ENCODE measurements around the gene GIPC2.
A peak's percentile ranks its signal among the peaks of the same experiment; 100 is the strongest.
"Not testable (repeated sequence)": the region's sequence is repeated elsewhere in the genome, so short reads cannot be mapped to it uniquely, and the experiment has no call there.

The GIPC2 gene

DNA sequence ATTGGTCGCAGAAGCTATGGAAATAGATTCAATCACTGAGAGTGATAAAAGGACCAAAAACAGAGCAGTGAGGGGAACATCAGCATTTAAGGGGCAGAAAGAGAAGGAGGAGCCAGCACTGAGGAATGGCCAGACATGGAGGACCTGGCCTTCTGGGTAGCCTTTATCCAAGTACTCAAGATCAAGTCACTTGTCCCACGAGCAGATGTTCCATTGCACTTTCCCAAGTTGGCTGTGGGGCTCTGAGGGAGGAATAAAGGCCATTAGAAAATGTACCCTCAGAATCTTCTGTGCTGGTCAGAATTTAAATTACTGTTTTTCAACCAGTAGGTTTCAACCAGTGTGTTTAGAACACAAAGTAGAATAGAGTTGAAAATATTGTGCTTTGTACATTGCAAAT, 55.3 kb downstream of the GIPC2 start:
- no peak for DNase-seq

DNA sequence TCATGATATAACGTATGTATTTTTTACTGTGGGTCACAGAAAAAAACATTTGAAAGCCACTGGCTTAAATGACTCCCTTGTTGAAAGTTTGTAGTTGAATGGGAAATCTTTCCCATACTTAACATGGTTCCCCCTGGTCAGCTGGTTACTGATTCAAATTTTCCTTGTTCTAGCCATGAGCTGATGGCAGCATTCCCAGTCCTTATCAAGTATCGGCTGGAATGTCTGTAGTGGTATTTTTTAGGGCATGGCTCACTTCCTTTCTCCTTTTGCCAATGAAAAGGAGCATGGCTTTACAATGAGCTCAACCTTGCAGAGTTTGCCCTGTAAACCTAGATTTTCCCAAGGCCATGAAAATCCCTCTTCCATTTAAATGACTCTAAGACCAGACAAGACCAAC, 55.7 kb downstream of the GIPC2 start:
- DNase-seq: no peak

DNA sequence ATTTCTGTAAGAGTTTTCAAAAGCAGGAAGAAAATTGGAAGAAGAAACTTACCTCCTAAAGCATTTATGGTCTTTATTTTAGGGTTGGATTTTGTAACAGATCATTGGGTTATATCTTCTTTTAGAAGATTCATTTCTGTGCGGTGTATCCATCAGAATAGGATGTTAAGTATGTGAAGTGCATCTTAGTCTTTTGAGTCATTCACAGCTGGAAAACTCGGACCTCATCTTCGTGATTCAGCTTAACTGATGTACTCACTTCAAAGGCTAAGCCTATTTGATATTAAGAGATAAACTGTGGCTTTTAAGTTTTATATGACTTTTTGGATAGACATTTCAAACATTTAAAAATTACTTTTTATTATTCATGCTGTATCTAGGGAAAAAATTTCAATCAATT, 56.3 kb downstream of the GIPC2 start:
- DNase-seq: no peak

DNA sequence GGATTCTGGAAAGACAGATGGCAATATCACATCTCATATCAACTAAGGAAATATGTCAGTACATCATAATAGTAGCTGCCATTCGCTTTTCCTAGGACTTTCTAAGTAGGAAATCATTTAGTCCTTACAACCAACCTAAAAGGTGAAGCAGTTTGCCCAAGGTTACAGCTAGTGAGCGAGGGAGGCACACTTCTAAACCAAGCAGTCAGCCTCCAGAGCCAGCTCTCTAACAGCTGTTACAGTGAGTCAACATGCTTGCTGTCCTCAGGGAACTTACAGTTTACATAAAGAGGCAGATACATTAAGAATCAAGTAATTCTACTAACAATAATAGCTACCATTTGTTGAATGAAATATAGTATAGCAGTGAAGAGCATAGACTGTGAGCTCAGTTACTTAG, 57.1 kb downstream of the GIPC2 start:
- DNase-seq: no peak

DNA sequence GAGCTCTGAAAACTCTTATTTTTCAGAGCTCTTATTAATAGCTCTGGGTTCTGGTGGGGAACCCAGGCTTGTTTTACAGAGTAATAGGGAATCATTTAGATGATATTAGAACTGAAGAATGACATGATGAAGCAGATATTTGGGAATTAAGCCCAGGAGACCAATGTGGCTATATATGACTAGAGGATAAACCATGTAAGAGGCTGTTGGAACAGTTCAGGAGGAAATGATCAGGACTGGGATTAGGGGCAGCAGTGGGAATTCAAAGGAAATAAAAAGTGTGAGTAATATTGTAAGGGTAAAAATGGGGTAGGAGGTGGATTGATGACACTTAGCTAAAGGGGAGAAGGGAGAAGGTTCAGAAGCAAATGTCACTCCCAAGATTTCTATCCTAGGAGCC, 58.6 kb downstream of the GIPC2 start:
- no peak for DNase-seq

DNA sequence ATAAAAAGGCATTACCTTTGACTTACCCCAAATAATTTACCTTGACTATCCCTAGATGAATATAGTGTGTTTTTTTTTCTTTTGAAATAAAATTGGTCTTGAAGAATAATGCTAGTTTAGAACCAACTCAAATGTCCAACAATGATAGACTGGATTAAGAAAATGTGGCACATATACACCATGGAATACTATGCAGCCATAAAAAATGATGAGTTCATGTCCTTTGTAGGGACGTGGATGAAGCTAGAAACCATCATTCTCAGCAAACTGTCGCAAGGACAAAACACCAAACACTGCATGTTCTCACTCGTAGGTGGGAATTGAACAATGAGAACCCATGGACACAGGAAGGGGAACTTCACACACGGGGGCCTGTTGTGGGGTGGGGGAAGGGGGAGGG, 63.9 kb downstream of the GIPC2 start:
- not testable (repeated sequence) for DNase-seq

DNA sequence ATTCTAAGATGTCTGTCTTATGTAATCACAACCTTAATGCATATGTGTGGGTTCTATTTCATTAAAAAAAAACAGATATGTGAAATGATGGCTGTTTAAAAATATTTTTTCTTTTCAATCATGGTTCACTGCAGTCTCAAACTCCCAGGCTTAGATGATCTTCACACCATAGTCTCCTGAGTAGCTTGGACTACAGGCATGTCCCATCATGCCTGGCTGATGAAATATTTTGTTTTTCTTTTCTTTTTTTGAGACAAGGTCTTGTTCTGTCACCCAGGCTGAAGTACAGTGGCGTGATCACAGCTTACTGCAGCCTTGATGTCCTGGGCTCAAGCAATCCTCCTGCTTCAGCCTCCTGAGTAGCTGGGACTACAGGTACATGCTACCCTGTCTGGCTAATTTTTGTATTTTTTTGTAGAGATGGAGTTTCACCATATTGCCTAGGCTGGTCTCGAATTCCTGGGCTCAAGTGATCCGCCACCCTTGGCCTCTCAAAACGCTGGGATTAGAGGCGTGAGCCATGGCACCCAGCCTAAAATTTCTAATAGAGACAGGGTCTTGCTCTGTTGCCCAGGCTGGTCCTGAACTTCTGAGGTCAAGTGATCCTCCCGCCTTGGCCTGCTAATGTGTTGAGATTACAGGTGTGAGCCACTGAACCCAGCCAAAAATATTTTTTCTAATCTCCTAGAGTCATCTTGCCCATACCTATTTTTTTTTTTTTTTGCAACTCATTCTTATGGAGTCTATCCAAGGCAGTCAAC, 67.6 kb downstream of the GIPC2 start:
- no peak for DNase-seq

DNA sequence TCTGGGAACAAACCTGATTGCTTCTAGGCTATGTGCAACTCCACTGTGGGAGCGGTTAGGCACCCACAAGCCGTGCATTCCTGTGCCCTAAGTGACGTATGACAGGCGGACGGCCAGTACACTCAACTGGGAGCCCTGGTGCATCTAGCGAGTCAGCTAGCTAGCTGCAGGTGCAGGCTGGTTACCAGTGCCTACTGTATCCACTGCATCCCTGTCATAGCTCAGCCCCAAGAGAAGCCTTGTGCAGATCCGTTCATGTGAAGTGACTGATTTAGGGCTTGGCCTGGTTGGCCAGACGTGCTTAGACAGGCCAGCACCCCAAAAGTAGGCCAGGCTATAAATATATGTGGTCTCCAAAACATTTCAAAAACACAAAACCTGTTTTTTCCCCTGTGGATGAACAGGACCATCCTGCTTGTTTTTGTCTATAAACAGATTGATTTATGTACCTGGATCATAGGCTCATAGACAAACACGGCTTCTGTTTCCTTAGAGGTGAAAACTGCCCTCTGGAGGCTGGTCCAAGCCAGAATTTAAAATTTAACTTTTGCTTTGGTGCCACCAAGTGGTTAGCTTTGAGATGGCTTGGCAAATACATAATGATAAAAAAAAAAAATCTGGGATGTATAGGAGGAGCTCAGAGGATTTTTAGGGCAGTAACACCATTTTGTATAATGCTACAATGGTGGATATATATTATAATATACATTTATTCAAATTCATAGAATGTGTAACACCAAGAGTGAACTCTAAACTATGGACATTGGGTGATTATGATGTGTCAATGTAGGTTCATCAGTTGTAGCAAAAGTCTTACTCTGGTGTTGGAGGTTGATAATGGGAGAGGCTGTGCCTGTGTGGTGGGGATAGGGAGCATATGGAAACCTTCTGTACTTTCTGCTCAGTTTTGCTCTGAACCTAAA, 68.5 kb downstream of the GIPC2 start:
- DNase-seq: peak; percentile 89

DNA sequence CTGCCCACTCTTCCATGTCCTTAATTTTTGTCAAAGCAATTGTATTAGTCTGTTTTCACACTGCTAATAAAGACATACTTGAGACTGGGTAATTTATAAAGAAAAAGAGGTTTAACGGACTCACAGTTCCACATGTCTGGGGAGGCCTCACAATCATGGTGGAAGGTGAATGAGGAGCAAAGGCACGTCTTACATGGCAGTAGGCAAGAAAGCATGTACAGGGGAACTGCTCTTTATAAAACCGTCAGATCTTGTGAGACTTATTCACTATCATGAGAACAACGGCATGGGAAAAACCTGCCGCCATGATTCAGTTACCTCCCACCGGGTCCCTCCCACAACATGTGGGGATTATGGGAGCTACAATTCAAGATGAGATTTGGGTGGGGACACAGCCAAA, 74.7 kb downstream of the GIPC2 start:
- not testable (repeated sequence) for DNase-seq

DNA sequence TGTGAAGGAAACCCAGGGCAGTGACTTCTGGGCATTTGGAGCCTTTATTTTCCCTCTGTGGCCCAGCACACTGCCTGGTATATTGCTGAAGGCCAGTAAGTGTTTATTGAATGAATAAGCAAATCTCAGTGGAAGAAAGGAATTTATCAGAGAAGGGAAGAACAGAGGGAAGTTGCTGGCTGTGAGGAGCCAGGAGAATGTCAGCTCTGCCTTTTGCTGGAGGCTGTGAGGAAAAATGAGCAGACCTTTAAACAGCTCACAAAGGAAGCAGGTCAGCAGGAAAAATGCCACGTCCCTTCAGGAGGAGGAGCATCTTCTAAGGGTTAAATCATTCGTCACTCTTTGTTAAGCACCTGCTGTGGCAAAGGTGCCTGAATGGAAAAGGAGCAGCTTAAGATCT, 75.9 kb downstream of the GIPC2 start:
- no peak for DNase-seq

DNA sequence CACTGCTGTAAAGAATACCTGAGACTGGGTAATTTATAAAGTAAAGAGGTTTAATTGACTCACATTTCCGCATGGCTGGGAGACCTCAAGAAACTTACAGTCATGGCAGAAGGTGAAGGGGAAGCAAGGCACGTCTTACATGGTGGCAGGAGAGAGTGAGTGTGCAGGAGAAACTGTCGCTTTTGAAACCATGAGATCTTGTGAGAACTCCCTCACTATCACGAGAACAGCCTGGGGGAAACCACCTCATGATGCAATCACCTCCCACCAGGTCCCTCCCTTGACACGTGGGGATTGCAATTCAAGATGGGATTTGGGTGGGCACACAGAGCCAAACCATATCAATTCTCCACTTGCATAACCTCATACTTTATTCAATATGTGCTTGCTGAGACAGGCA, 76.6 kb downstream of the GIPC2 start:
- DNase-seq: no peak

DNA sequence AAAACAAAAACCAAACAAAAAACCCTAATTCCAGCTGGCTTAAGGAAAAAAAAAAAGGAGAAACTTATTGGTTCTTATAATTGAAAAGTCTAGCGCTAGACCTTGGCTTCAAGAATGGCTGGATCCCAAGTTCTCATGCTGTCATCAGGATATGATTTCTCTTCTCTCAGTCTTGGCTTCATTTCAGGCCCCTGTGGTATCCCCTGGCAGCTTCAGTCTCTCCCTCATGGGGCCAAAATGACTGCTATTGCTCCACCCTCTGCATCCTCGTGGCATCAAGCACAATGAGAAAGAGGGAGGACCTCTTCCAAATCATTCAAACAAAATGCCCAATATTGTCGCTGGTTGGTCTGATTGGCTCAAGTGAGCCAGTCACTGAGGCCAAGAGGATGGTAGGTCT, 80.7 kb downstream of the GIPC2 start:
- no peak for DNase-seq

DNA sequence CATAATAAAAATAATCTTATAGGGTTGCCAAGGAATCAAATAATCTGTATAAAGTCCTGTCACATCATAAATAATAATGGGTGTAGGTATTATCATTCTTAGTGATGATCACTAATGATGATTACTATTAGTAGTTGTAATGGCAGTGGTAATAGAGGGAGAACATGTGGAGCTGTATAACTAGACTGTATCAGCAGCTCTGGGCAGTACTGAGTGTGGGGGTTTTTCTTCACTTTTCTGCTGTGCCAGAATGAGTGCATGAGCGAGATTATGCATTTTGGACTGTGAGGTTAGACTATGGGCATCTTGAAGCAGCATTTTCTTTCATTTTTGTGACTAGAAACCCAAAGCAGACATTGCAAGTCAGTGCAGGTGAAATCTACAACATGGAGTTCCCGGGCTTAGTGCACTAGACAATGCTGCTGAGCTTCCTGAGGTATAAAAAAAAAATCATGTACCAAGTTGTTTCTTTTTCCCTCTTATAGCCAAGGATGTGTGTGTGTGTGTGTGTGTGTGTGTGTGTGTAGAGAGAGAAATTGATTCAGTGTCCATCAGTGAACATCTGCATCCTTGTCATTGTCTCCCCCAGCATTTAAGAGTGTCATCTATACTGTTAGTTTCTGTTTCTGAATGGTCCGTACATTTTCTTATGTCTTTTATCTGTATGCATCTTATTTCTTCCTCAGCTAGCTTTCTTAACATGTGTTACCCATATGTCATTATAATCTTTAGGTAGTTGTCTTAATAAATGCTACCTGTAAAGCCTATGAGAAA, 86.6 kb downstream of the GIPC2 start:
- DNase-seq: no peak

DNA sequence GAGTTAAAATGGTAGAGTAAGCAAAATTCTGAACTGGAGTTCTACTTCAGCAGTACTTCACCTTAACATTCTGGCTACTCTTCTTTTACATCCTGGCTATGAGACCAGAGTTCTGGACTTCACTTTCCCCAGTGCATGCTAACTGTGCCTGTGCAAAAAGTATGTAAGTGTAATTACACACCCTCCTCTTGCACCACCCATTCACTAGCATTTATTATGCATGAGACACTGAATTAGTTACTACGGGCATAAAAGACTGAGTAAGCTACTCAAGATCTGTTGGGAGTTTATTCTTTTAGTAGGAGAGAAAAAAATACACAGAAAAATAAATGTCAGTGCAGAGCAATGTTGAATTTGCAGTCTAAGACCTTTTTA, 87.2 kb downstream of the GIPC2 start:
- no peak for DNase-seq

DNA sequence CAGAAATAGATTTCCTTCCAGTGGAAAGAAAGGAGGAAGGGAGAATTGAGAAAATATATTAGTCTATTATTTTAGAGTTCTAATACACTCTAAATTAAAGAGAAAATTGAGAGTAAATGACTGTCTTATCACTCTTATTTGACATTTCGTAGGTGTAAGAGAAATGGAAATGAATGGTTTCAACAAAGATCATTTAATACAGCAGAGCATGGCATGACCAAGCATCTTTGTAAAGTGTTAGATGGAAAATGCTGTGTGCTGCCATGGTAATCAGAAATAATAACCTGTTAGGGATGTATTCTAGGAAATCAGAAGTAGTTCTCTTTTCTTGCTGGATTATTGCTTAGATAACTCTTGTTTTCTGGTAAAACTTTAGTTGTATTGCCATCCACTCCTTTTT, 90.9 kb downstream of the GIPC2 start:
- no peak for DNase-seq

DNA sequence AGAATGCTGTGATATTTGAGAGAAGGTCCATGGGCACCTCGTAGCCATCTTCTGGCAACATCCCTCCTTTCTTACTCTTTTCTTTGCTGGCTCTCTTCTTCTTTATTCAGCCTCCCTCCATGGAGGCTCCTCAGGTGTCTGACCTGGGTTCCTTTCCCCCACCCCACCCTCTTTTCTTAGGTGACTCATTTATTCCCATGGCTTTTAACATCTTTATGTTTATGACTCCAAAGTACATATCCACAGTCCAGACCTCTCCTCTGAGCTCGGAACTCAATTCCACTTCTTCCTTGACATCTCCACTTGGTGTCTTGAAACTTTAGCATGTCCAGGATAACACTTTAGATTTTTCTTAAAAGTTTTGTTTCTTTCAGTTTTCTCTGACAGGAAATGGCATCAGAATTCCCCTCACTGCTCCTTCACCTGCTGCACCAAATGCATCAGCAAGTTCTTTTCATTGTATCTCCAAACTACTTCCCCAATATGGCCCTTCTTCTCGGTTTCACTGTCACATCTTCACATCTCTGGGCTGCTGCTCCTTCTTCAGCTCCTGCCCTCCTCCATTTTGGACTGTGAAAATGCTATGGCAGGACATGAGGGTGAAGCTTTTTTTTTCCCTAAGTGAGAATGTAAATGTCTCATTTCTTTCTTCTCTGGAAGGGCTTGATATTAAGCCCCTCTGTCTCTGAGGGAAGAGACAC, 95.9 kb downstream of the GIPC2 start:
- DNase-seq: no peak

DNA sequence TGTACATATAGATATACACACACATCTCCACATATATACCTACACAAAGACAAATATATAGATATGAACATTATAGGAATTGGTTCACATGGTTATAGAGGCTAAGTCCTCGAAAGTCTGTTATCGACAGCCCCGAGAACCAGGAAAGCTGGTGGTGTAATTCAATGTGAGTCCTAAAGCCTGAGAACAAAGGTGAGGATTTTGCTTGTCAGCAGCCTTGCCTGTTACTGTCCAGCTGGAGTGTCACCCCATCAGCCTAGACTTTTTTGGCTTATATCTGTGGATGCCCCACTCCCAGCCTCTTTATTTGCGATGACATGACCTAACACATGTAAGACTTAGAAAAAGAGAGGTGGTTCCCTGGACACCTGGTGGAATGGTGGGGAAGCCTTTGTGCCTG, 97.0 kb downstream of the GIPC2 start:
- no peak for DNase-seq

DNA sequence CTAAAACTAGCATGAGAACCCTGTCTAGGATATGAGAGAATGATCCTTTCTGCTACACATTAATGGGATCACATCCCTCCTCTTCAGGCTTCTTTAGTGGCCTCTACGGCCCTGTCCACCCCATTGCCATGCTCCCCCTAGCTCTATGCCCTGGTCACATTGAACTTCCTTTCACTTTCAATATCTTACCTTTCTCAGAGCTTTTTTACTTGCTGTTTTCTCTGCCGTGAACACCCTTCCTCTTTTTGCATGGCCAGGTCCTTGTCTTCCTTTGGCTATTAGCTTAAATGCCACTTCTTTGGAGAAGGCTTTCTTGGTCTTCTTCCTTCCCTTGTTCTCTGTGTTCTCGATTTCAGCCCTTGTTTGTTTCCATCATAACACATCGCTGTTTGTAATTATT, 97.4 kb downstream of the GIPC2 start:
- DNase-seq: peak; percentile 48

DNA sequence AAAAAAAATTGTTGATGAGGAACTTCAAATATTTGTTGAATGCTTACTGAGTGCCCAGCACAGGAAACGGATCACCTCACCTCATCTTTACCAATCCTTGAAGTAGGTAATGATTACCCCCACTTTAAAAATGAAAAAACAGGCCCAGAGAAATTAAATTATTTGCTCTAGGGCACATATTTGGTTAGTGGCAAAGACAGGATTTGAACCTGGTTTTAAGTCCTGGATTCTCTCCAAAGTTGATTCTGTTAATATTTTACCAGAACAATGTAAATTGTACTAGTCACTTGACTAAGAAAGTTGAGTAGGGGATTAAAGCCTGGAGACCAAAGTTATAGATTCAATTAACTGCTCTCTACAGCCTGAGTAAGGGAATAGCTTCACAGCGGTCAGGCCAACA, 97.9 kb downstream of the GIPC2 start:
- no peak for DNase-seq

DNA sequence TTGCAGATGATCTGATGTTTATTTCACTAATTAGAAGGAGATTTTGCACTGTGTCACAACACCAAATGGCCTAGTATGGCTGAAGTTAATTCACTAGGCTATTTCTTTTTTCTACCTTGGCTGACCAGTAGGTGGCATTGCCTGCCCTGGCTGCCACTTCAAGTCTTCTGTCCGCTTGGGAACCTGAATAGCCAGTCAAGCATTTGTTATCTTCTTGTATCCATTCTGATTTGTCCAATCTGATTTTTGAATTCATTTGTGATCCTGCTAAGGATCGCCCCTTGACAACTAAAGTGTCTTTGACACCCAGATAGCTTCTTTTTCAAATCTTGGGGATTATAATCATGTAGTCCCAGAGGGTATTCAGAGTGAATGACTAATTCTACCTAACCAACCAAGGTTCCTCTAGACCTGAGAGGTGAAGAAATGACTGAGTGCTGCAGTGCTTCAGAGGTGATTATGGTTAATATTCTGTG, 99.4 kb downstream of the GIPC2 start:
- peak; percentile 83 for DNase-seq

DNA sequence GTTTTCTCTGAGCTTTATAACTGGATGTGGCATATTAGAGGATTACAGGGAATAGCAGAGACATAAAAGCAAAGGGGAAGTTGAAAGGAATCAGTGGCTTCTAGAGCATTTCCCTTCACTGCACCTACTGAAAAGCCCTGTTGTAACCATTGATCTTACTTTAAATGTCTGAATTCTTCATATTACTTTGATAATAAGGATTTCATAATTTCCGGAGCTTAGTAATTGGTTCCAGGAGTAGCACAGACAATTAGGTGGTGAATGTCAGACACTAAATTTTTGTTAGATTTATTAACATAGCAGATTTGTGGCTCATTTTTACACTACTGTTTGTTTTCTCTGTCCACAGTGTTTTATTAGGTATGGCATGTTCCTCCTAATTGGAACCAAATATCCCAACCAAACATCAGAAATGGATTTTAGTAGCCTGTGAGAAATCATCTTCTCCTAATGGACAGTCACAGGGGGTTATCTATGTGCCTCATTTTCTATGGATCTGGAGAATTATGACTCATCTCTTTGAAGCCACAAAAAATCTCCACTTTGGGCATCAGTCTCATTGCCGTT, 100.5 kb downstream of the GIPC2 start:
- no peak for DNase-seq

DNA sequence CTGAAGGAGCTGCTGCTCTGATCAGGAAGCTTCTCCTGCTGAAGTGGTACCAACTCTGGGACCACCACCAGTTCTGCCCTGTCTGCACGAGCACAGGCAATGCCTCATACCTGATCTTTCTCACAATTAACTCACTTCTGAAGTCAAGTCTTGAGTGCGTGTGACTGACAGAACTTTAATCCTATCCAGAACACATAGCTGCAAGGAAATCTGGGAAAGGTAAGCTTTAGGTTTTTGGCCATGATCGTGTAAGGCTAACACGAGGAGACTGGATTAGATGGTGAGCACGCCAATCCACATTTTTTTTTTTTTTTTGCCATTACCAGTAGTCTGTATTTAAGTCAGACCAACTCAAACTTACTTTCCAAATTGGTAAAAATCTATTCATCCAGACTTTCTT, 101.3 kb downstream of the GIPC2 start:
- DNase-seq: no peak

Data from hematopoietic multipotent progenitor cell treated with erythropoietin and hydrocortisone succinate and interleukin-3 and kit ligand, for 4 days (in vitro differentiated cells).